ENCODE data around the gene NRCAM. TPM values are rescaled to one million over a fixed set of nuclear protein-coding genes. Genes with fewer than 3 reads are reported as not detected.

The NRCAM gene
- total and polyA plus RNA-seq, 10 of the 15 experiments (the other 5 are each of a cell fraction or from before 2014, with no cell fraction given) = 0.30 to 2.0 (median 1.0) TPM

GRCh38 chr7:108303332-108303731, 152.9 kb downstream of the NRCAM start:
- H4K20me1 ChIP-seq (ENCODE audit: control insufficient read depth, insufficient read depth) = no peaks in the 10 kb centered on the region
- in situ Hi-C loops (cut with MboI) = no loop called here
- 11% methylated on average over 3 of the region's 3 CpGs for WGBS (ENCODE audit: insufficient coverage, insufficient replicate concordance, low lambda C conversion rate, missing lambda C conversion rate)
- no peak overlapping the region for H3K9ac ChIP-seq (ENCODE audit: control insufficient read depth, insufficient read depth, low read length)
- CTCF ChIA-PET = no interaction called here
- FAIRE-seq = no peak
- no peak overlapping the region for H3K4me3 ChIP-seq
- no peak overlapping the region for H3K27ac ChIP-seq (ENCODE audit: control insufficient read depth, insufficient read depth)
- SMC1A ChIA-PET (ENCODE audit: uncharacterized antibody, unreplicated experiment) = interaction anchor here (1.0 to 1.5 kb wide), 3 partner anchors 8 to 114 kb away, joined by 3 to 4 read pairs (median 3); no protein-coding TSS in a partner anchor
- no peaks in the 10 kb centered on the region for H3K36me3 ChIP-seq (ENCODE audit: control insufficient read depth in 2 of 2, insufficient read depth in 2 of 2, low read length in 1 of 2)
- H3K4me1 ChIP-seq (ENCODE audit: control insufficient read depth, insufficient read depth, low read length) = peaks cover under 1% of the 10 kb centered on the region; the same call in 1 of the 2 replicates
- H3K9me3 ChIP-seq (replicated peaks; ENCODE audit: control insufficient read depth, insufficient read depth, low read length) = no peaks in the 10 kb centered on the region
- no peak overlapping the region for H3K4me2 ChIP-seq (ENCODE audit: control insufficient read depth, insufficient read depth)
- DNase-seq (ENCODE audit: low read depth, low spot score) = no peak
- no TSS peak for BruUV-seq (replicated peaks)
- no peaks in the 10 kb centered on the region for H3K79me2 ChIP-seq (ENCODE audit: control insufficient read depth, insufficient read depth, low read length)
- no peaks in the 10 kb centered on the region for H3K27me3 ChIP-seq (replicated peaks in 1 of 2; ENCODE audit: control insufficient read depth in 2 of 2, insufficient read depth in 2 of 2, low read length in 1 of 2)
- H2AFZ ChIP-seq (ENCODE audit: control insufficient read depth, low read depth, low read length) = no peak overlapping the region
- intact Hi-C loops (cut with micrococcal nuclease; ENCODE audit: unreplicated experiment) = loop anchor here (10.0 kb wide), 1 partner anchor 119 kb away; no protein-coding TSS in a partner anchor
- no peak for ATAC-seq
- RAD21 ChIA-PET (ENCODE audit: unreplicated experiment) = no interaction called here
- POLR2A ChIA-PET = no interaction called here
- TF ChIP-seq POLR2A (IDR thresholded peaks at IDR 0.05; ENCODE audit: low read depth, low read length) (no peak), POLR2AphosphoS5 (IDR thresholded peaks at IDR 0.05; ENCODE audit: low read length) (no peak), SPI1 (IDR thresholded peaks at IDR 0.05; ENCODE audit: borderline replicate concordance, insufficient read depth, low read depth, low read length) (no peak), RB1 (IDR thresholded peaks at IDR 0.05; ENCODE audit: borderline replicate concordance) (no peak), CEBPZ (IDR thresholded peaks at IDR 0.05; ENCODE audit: low read depth, low read length) (no peak), BMI1 (IDR thresholded peaks at IDR 0.05; ENCODE audit: borderline replicate concordance) (no peak), YY1 (IDR thresholded peaks at IDR 0.05; ENCODE audit: low read depth, low read length) (no peak), SREBF1 (IDR thresholded peaks at IDR 0.05; ENCODE audit: low read length) (no peak), ZBTB40 (IDR thresholded peaks at IDR 0.05; ENCODE audit: borderline replicate concordance) (no peak), TBL1XR1 (IDR thresholded peaks at IDR 0.05; ENCODE audit: low read depth, low read length) (no peak), ZNF207 (IDR thresholded peaks at IDR 0.05; ENCODE audit: borderline replicate concordance) (no peak), ZBTB33 (IDR thresholded peaks at IDR 0.05) (no peak)
